Cardiac muscle cell (in vitro differentiated cells and primary cell): ENCODE data around the gene HRH3. TPM values are rescaled to one million over a fixed set of nuclear protein-coding genes. Genes with fewer than 3 reads are reported as not detected.

Experiments used
- DNase-seq, 2 donors: peaks; one replicate each; pipeline versions ENCODE4 v3.0.0 to v3.0.0-alpha.2; 2010 to 2017; ENCODE audit warnings: low read depth in 1 of 2, low spot score in 1 of 2
- H3K27ac ChIP-seq: fragments of 200-600 bp; sonication (generic); 2 replicates; pipeline ENCODE4 v1.5.1; 2016
- H3K27me3 ChIP-seq: fragments of 200-600 bp; sonication (generic); 2 replicates; pipeline ENCODE4 v1.6.0; 2016; ENCODE audit warnings: control low read depth
- H3K36me3 ChIP-seq: fragments of 200-600 bp; sonication (generic); 2 replicates; pipeline ENCODE4 v1.5.1; 2016; ENCODE audit warnings: control low read depth
- H3K4me1 ChIP-seq: fragments of 200-600 bp; sonication (generic); 2 replicates; pipeline ENCODE4 v1.8.1; 2017; ENCODE audit warnings: low read depth, mild to moderate bottlenecking, mixed run types
- H3K4me3 ChIP-seq: fragments of 200-600 bp; sonication (generic); 2 replicates; pipeline ENCODE4 v1.5.1; 2016; ENCODE audit warnings: mild to moderate bottlenecking
- H3K9me3 ChIP-seq: fragments of 200-600 bp; sonication (generic); 2 replicates; pipeline ENCODE4 v1.5.1; 2017; ENCODE audit warnings: low read depth, mild to moderate bottlenecking, control low read depth
- polyA plus RNA-seq: library from polyadenylated mRNA; unstranded; fragments of >200 nt; fragmentation: Nextera tagmentation; extraction: Ambion mirVana; gene quantifications from 2 replicates; pipeline ENCODE4 v1.2.1, GENCODE V29; 2016
- total RNA-seq: library from RNA; depleted of rRNA; stranded (reverse); fragments of >200 nt; gene quantifications from 2 replicates; pipeline ENCODE4 v1.2.3, GENCODE V29; 2016
- TF ChIP-seq, protein P1 (sequence below): IDR thresholded peaks from 2 replicates; pipeline ENCODE4 v1.5.1; 2012; ENCODE audit warnings: low read depth, mild to moderate bottlenecking, low read length

HRH3 gene
- total and polyA plus RNA-seq, 2 experiments from 2014 or later, result not detected

DNA sequence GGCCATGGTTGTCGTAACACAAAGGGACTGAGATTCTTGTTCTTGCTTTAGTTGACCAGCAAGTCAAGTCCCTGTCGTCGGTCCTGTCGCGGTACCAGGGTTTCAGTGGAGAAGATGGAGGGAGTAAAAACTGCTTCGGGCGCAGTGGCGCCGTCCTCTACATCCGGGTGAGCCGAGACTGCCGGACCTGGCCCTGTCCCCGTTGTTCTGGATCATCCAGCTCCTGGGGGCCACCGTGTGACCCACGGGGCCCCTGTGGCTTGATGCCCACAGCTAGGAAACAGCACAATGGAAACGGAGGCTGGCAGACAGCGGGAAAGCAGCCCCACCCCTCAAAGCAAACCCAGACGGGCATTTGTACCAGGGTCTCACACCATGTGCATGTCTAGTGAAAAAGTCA lies 22.3 kb downstream of the HRH3 start:
- H3K4me3 ChIP-seq, result no peak overlapping the region
- no peak for DNase-seq
- no peaks in the 10 kb centered on the region for H3K9me3 ChIP-seq
- no peak overlapping the region for H3K27ac ChIP-seq
- TF ChIP-seq, protein P1, sequence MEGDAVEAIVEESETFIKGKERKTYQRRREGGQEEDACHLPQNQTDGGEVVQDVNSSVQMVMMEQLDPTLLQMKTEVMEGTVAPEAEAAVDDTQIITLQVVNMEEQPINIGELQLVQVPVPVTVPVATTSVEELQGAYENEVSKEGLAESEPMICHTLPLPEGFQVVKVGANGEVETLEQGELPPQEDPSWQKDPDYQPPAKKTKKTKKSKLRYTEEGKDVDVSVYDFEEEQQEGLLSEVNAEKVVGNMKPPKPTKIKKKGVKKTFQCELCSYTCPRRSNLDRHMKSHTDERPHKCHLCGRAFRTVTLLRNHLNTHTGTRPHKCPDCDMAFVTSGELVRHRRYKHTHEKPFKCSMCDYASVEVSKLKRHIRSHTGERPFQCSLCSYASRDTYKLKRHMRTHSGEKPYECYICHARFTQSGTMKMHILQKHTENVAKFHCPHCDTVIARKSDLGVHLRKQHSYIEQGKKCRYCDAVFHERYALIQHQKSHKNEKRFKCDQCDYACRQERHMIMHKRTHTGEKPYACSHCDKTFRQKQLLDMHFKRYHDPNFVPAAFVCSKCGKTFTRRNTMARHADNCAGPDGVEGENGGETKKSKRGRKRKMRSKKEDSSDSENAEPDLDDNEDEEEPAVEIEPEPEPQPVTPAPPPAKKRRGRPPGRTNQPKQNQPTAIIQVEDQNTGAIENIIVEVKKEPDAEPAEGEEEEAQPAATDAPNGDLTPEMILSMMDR, result no peak
- H3K36me3 ChIP-seq, result peaks cover 31% of the 10 kb centered on the region
- H3K27me3 ChIP-seq, result no peaks in the 10 kb centered on the region
- no peaks in the 10 kb centered on the region for H3K4me1 ChIP-seq

DNA sequence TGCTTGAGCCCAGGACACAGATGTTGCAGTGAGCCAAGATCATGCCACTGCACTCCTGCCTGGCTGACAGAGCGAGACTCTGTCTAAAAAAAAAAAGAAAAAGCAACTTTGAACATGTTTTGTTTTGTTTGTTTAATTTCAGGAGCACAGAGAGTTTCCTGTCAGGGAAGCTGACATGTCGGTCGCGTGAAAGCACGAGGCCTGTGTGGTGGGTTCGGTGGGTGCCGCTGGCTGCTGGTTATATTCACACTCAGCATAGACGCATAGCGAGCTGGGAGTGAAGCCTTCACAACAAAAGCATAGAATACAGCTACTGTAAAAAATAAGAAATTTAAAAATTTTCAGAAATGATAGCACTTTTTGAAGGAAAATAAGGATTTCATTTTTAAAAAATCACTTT lies 22.8 kb downstream of the HRH3 start:
- Histone ChIP-seq H3K4me1 (no peaks in the 10 kb centered on the region), H3K27ac (no peak overlapping the region), H3K4me3 (no peak overlapping the region), H3K36me3 (peaks cover 31% of the 10 kb centered on the region), H3K9me3 (no peaks in the 10 kb centered on the region), H3K27me3 (no peaks in the 10 kb centered on the region)
- no peak for DNase-seq
- TF ChIP-seq, protein P1, result no peak

DNA sequence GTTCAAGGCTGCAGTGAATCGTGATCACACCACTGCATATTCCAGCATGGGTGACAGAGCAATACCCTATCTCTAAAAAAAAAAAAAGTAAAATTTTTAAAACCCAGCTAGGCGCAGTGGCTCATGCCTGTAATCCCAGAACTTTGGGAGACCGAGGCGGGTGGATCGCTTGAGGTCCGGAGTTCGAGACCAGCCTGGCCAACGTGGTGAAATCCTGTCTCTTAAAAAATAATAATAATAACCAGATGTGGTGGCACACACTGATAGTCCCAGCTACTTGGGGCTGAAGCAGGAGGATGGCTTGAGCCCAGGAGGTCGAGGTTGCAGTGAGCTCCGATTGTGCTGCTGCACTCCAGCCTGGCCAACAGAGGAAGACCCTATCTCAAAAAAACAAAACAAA lies 23.8 kb downstream of the HRH3 start:
- DNase-seq, result no peak
- no peak overlapping the region for H3K27ac ChIP-seq
- no peak overlapping the region for H3K4me3 ChIP-seq
- H3K36me3 ChIP-seq, result peaks cover 26% of the 10 kb centered on the region
- H3K9me3 ChIP-seq, result no peaks in the 10 kb centered on the region
- H3K4me1 ChIP-seq, result no peaks in the 10 kb centered on the region
- H3K27me3 ChIP-seq, result no peaks in the 10 kb centered on the region
- TF ChIP-seq, protein P1, result no peak

DNA sequence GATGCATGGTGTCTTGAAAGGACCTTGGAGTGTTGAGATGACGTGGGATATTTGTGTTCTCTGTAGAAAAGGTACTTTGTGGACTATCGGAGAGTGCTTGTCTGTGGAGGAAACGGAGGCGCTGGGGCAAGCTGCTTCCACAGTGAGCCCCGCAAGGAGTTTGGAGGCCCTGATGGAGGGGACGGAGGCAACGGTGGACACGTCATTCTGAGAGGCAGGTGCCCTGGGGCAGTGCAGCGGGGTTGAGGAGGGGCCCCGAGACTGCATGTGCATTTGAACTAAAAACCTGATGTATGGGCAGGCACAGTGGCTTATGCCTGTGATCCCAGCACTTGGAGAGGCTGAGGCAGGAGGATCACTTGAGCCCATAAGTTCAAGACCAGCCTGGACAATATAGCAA lies 24.3 kb downstream of the HRH3 start:
- Histone ChIP-seq H3K4me3 (no peak overlapping the region), H3K9me3 (no peaks in the 10 kb centered on the region), H3K27ac (no peak overlapping the region), H3K36me3 (peaks cover 26% of the 10 kb centered on the region), H3K27me3 (no peaks in the 10 kb centered on the region), H3K4me1 (no peaks in the 10 kb centered on the region)
- TF ChIP-seq, protein P1, result no peak
- DNase-seq, result no peak

DNA sequence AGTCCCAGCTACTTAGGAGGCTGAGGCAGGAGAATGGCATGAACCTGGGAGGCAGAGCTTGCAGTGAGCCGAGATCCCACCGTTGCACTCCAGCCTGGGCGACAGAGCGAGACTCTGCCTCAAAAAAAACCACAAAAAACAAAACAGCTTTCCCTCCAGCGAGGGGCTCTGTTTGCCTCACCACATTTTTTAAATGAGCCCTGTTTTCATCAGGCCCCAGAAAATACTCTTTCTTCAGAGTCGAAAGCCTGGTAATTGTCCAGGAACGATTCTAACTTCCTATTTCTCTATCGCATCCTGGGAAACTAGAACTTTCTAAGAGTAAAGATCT lies 25.0 kb downstream of the HRH3 start:
- no peak for DNase-seq
- Histone ChIP-seq H3K9me3 (no peaks in the 10 kb centered on the region), H3K27ac (no peak overlapping the region), H3K36me3 (peaks cover 19% of the 10 kb centered on the region), H3K4me1 (no peaks in the 10 kb centered on the region), H3K4me3 (no peak overlapping the region), H3K27me3 (no peaks in the 10 kb centered on the region)
- TF ChIP-seq, protein P1, result no peak
